HG03469 (cell line): ENCODE results near the gene MVK.

Experiments
- ATAC-seq: cut with Tn5 transposase; IDR thresholded peaks from one replicate; pipeline ENCODE4 v1.9.1; 2021; ENCODE audit warnings: mild to moderate bottlenecking, moderate library complexity, moderate number of reproducible peaks; ENCODE audit not compliant: unreplicated experiment

The MVK gene

GRCh38 chr12:109605599-109606228 is 32.1 kb downstream of the MVK start:
- ATAC-seq = no peak

GRCh38 chr12:109606320-109607028 is 32.9 kb downstream of the MVK start:
- no peak for ATAC-seq

- no peak for ATAC-seq
Measured at GRCh38 chr12:109607618-109608017, 34.0 kb downstream of the MVK start.

GRCh38 chr12:109608270-109608669 is 34.7 kb downstream of the MVK start:
- ATAC-seq = no peak

GRCh38 chr12:109608793-109609192 is 35.2 kb downstream of the MVK start:
- no peak for ATAC-seq

GRCh38 chr12:109609342-109609741 is 35.7 kb downstream of the MVK start:
- ATAC-seq = no peak

- no peak for ATAC-seq
Measured at GRCh38 chr12:109610523-109610922, 36.9 kb downstream of the MVK start.

- no peak for ATAC-seq
Measured at GRCh38 chr12:109611223-109611622, 37.6 kb downstream of the MVK start.

- ATAC-seq = no peak
Measured at GRCh38 chr12:109612003-109612402, 38.4 kb downstream of the MVK start.

- no peak for ATAC-seq
Measured at GRCh38 chr12:109612975-109613502, 39.4 kb downstream of the MVK start.

- no peak for ATAC-seq
Measured at GRCh38 chr12:109613649-109614455, 40.3 kb downstream of the MVK start.

- ATAC-seq = no peak
Measured at GRCh38 chr12:109615556-109616229, 42.1 kb downstream of the MVK start.

- ATAC-seq = no peak
Measured at GRCh38 chr12:109617491-109617890, 43.9 kb downstream of the MVK start.

- no peak for ATAC-seq
Measured at GRCh38 chr12:109618082-109618481, 44.5 kb downstream of the MVK start.

GRCh38 chr12:109619002-109619604 is 45.5 kb downstream of the MVK start:
- no peak for ATAC-seq

- ATAC-seq = no peak
Measured at GRCh38 chr12:109621211-109621694, 47.7 kb downstream of the MVK start.

GRCh38 chr12:109621901-109622364 is 48.3 kb downstream of the MVK start:
- ATAC-seq = no peak

- ATAC-seq = no peak
Measured at GRCh38 chr12:109624467-109624866, 50.9 kb downstream of the MVK start.

GRCh38 chr12:109625131-109625559 is 51.6 kb downstream of the MVK start:
- ATAC-seq = no peak

- no peak for ATAC-seq
Measured at GRCh38 chr12:109625749-109626377, 52.3 kb downstream of the MVK start.
